Fibroblast of skin of left quadriceps (primary cell): ENCODE results near the gene TUBB8B.
"Not testable (repeated sequence)": the region's sequence is repeated elsewhere in the genome, so short reads cannot be mapped to it uniquely, and the experiment has no call there.

ENCODE experiments used
- DNase-seq, 2 experiments: peaks; one replicate each; pipeline ENCODE4 v3.0.0-alpha.2; 2013; ENCODE audit warnings: low read depth in 2 of 2

Gene TUBB8B

GRCh38 chr18:12773-13172 lies 36.6 kb downstream of the TUBB8B start:
- DNase-seq, result not testable (repeated sequence)

DNA sequence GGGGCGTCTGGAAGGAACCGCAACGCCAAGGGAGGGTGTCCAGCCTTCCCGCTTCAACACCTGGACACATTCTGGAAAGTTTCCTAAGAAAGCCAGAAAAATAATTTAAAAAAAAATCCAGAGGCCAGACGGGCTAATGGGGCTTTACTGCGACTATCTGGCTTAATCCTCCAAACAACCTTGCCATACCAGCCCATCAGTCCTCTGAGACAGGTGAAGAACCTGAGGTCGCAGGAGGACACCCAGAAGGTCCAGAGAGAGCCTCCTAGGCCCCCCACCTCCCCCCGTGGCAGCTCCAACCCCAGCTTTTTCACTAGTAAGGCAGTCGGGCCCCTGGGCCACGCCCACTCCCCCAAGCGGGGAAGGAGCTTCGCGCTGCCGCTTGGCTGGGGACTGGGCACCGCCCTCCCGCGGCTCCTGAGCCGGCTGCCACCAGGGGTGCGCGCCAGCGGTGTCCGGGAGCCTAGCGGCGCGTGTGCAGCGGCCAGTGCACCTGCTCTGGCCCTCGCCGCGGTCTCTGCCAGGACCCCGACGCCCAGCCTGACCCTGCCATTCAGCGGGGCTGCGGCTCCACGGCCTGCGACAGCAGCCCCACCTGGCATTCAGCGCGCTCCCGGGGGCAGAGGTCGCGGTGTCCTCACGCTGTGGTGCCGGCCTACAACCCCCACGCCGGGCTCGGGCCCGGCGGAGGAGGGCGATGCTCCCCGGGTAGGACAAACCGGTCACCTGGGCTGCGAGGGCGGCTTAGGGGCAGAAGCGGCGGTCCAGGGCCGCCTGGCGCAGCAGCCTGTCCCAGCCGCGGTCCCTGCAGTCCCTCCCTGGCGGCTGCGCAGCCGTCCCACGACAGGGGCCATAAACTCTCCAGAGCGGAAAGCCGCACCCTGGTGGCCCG lies 37.8 kb downstream of the TUBB8B start:
- DNase-seq, result not testable (repeated sequence)

DNA sequence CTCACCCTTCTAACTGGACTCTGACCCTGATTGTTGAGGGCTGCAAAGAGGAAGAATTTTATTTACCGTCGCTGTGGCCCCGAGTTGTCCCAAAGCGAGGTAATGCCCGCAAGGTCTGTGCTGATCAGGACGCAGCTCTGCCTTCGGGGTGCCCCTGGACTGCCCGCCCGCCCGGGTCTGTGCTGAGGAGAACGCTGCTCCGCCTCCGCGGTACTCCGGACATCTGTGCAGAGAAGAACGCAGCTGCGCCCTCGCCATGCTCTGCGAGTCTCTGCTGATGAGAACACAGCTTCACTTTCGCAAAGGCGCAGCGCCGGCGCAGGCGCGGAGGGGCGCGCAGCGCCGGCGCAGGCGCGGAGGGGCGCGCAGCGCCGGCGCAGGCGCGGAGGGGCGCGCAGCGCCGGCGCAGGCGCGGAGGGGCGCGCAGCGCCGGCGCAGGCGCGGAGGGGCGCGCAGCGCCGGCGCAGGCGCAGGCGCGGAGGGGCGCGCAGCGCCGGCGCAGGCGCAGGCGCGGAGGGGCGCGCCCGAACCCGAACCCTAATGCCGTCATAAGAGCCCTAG lies 38.7 kb downstream of the TUBB8B start:
- not testable (repeated sequence) for DNase-seq

GRCh38 chr18:9937-10336 lies 39.5 kb downstream of the TUBB8B start:
- DNase-seq, result not testable (repeated sequence)
